Liver (tissue), 3 donors: ENCODE measurements around the gene UPF3B.

Source experiments
- RAD21 ChIP-seq, 2 donors: IDR thresholded peaks; 2 replicates each; pipeline ENCODE4 v1.6.1; 2016; ENCODE audit warnings: antibody characterized with exemption in 2 of 2, mild to moderate bottlenecking in 2 of 2
- TF ChIP-seq, protein P1 (sequence below): fragments of 150-350 bp; IDR thresholded peaks from 2 replicates; pipeline ENCODE4 v1.5.1; 2017; ENCODE audit warnings: improper control_type of control experiment, low read depth, low read length; ENCODE audit not compliant: missing input control
- donor health status: healthy.
- donor health status: healthy.

DNA sequence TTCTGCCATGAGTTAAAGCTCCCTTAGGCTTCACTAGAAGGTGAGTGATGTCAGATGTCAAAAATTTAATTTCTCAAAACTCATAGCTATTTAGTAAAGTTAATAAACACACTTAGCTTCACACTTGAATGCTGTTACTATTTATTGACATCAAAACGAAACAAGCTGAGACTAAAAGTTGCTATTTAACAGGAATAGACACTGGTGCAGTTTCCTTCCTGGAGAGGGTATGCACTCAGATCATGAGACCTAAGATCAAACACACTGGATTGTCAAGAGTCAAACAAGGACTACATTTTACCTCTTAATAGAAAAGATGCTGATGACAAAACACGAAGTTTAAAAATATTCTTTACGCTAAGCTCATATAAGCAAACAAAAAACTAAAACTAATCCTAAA, 18.9 kb downstream of the UPF3B start:
- no peak for TF ChIP-seq RAD21 (IDR thresholded peaks at IDR 0.05)
- TF ChIP-seq, protein P1, sequence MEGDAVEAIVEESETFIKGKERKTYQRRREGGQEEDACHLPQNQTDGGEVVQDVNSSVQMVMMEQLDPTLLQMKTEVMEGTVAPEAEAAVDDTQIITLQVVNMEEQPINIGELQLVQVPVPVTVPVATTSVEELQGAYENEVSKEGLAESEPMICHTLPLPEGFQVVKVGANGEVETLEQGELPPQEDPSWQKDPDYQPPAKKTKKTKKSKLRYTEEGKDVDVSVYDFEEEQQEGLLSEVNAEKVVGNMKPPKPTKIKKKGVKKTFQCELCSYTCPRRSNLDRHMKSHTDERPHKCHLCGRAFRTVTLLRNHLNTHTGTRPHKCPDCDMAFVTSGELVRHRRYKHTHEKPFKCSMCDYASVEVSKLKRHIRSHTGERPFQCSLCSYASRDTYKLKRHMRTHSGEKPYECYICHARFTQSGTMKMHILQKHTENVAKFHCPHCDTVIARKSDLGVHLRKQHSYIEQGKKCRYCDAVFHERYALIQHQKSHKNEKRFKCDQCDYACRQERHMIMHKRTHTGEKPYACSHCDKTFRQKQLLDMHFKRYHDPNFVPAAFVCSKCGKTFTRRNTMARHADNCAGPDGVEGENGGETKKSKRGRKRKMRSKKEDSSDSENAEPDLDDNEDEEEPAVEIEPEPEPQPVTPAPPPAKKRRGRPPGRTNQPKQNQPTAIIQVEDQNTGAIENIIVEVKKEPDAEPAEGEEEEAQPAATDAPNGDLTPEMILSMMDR: no peak
